Stimulated activated CD8-positive, alpha-beta memory T cell treated with anti-CD3 and anti-CD28 coated beads, Interleukin-7, amount 100 ng/mL, for 48 hours (primary cell): ENCODE measurements around the gene ASB18.

Experiments
- DNase-seq, 2 donors: peaks; one replicate each; pipeline ENCODE4 v3.0.0-alpha.2; 2020; ENCODE audit warnings: low read depth in 1 of 2; ENCODE audit errors: extremely low read depth in 1 of 2

ASB18 gene

GRCh38 chr2:236244256-236244655, 19.9 kb downstream of the ASB18 start:
- no peak for DNase-seq

DNA sequence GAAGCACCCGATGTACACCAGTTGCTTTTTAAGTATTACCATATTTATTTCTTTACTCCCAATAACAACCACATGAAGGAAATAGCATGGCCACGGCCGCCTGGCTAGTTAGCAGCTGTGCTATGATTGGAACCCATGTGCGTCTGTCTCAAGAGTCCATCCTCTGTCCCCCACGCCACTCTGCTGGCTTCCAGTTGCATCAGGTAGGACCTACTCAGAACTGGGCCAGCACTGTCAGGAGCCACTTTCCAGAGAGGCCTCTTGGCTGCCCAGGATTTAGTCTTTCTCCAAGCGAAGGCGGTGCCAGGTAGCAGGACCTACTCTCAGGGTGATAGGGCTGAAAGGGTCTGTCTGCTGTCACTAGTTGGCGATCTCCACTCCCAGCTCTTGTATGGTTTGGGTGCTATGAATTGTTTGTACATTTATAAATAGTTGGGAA, 22.1 kb downstream of the ASB18 start:
- no peak for DNase-seq

DNA sequence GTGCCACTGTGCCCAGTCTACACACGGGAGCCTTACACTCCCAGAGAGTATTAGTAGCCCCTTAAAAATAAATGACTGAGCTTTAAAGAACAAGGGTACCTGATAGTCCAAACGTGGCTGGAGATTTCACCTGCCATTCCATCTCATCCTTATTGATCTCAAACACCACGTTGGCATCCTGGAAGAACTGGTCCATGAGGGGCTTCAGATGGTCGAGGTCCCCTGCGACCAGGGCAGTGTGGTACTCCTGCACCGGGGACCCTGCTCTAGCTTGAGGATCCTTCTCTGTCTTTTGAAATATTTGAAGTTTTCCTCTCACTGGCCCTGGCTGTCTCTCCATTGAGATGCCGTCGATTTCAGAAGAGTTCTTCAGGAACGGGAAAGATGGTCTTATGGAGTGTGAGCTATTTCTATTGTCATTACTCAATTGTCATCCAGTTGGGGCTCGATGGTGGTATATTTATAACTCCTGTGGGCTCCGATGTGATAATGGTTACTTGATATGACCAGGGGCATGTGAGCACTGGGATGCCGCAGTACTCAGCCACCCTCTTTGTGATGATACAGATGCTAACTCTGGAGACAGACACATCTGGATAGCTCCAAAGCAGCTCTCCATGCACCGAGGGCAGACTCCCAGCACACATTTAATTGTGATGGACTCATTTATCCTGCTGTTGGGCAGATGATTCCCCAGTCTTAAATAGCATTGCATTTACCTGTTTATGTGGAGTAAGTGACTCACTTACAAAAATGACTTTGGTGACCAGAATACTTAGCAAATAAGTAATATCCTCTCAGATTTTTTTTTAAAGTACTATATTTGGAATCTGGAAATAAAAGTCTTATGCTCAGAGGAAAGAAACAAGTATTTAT, 22.8 kb downstream of the ASB18 start:
- DNase-seq = no peak

GRCh38 chr2:236240228-236240990, 23.8 kb downstream of the ASB18 start:
- DNase-seq = no peak

DNA sequence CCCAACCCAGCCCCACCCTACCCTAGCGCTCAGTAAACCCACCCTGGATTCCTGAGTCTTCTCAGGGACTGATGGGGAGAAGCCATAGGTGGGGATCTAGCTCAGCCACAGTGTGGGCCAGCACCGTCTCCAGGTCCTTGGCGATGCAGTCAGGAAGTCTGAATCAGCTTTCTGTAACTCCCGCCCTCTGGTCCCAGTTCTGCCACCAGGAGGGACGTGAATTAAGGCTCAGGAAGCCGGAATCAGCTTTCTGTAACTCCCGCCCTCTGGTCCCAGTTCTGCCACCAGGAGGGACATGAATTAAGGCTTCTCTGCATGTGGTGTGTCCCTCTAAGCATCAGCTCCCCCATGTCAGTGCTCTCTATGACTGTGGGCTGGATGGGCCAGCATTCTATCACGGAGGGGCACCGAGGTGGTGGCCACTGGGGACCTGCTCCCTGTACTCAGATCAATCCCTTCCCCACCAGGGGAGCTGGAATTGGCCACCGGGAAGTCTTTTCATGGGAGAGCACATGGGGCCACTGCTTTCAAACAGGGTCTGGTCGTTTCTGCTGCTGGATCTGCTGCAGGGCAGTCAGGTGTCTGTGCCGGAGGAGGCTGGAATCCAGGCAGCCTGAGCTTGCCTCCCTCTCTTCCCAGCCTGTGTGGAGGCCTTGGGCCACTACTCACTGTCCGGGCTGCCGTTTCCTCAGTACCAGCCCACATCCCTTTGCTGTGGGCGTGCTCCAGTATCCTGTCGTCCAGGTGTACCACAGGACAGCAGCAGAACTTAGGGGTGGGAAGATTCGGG, 24.7 kb downstream of the ASB18 start:
- DNase-seq = no peak

DNA sequence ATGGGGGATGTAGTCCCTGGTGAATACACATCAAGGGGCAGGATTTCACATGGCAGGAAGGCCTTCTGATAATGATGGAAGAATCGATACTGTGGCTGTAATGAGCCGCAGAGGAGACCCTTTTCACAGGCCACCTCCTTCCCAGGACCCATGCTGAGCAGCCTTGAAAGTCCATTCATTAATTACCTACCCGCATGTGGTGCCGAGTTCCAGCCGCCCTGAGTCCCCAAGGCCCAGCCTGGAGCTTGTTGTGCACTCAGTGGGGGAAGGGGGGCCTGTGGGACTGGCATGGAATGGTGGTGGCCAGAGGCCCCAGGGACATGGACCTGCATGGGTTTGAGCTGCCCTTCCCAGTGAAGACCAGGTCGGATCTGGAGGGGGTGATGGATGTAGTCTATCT, 25.5 kb downstream of the ASB18 start:
- no peak for DNase-seq

GRCh38 chr2:236237468-236238190, 26.6 kb downstream of the ASB18 start:
- no peak for DNase-seq

DNA sequence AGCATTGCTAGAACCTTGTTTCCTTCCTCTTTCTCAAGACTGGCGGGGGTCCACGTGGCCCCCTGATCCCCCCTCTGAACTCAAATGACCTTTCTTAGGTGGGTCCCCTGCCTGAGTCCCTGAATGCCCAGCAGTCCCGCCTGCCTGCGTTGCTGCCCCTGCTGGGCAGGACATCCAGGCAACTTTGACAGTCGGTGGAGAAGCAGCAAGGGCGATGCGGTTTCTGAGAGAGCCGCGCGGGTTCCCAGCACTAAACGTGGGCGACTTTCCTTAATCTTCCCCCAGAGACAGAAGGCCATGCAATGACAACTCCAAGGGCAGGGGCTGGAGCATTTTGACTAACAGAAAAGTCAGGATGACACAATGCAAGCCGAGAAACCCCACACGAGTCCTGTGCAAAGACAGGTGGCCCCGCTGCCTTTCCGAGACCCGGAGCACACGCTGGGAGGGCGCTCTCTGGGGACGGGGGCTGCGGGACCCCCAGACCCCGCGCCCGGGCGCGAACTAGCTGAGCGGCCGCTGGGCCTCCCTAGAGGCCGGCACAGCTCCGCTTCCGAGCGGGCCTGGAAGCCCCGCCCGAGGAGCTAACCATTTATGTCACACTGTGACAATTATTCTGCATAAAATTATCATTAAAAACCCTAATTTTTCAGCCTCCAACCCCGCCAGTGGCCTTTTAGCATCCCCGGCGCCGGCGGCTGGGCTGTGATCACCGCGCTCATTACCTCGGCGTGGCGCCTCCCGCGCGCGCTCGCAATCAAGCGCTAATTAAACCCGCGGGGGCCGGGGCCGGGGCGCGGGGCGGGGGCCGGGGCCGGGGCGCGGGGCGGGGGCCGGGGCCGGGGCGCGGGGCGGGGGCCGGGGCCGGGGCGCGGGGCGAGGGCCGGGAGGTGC, 27.4 kb downstream of the ASB18 start:
- DNase-seq = no peak

DNA sequence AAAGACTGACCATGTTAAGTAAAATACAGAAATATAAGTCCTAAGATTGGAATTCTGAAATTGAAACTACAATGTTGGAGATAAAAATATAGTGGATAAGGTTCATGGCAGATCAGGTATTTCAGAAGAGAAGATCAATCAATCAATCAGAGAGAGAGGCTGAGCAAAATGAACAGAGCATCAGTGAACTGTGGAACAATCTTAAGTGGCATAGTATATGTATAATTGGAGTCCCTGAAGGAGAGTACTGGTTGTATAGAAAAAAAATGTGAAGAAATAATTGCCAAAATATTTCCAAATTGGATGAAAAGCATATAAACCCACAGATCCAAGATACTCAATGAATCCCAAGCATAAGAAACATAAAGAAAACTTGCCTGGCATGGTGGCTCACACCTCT, 35.0 kb downstream of the ASB18 start:
- no peak for DNase-seq

- no peak for DNase-seq
These were observed 40.5 kb downstream of the ASB18 start for GRCh38 chr2:236223675-236224074.

- no peak for DNase-seq
These were observed 42.4 kb downstream of the ASB18 start for GRCh38 chr2:236221798-236222197.

GRCh38 chr2:236219411-236219810, 44.8 kb downstream of the ASB18 start:
- no peak for DNase-seq

GRCh38 chr2:236217926-236218325, 46.3 kb downstream of the ASB18 start:
- DNase-seq = no peak

GRCh38 chr2:236216711-236217110, 47.5 kb downstream of the ASB18 start:
- no peak for DNase-seq

GRCh38 chr2:236215761-236216333, 48.4 kb downstream of the ASB18 start:
- no peak for DNase-seq

DNA sequence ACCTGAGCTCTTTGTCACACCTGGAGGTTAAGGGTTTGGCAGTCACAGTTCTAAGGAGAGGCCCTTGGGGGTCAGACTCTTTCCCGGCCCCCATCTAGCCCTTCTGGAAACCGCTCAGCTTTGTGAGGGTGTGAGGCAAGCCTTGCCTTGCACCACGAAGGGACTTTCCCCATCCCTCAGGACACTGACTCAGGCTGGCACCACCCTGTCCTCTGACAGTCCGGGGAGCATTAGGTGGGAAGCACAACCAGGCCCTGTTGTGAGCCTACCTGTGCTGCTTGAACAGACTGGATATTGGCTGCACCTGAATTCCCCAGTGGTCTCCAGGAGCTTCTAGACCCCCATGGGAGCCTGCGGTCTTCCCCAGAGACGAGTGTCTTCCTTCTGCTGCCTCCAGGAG, 49.0 kb downstream of the ASB18 start:
- DNase-seq = no peak

DNA sequence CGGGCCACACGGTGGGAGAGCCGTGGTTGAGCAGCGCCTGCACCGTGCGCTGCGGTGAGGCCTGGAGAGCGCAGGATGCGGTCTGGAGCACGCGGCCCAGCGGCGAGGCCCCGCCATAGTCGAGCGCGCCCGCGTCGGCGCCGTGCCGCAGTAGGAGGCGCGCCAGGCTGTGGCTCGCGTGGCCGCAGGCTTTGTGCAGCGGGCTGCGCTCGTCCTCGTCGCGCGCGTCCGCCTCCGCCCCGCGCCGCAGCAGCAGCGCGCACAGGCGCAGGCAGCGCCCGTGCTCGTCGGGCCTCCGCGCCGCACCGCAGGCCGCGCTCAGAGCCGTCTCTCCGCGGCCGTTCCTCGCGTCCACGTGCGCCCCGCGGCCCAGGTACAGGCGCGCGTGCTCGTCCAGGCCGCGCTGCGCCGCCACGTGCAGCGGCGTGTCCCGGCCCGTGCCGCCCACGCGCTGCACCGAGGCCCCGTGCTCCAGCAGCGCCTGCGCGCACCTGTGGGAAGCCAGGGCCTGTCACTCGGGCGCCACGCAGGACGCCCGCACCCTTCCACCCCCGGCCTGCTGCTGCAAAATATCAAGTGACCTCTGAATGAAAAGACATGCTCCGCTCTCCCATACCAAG, 49.7 kb downstream of the ASB18 start:
- no peak for DNase-seq

- no peak for DNase-seq
These were observed 52.9 kb downstream of the ASB18 start for GRCh38 chr2:236211296-236211695.

- DNase-seq = no peak
These were observed 53.7 kb downstream of the ASB18 start for GRCh38 chr2:236210536-236210935.
